ENCODE data around the gene NOP53. TPM values are rescaled to one million over a fixed set of nuclear protein-coding genes. Genes with fewer than 3 reads are reported as not detected.

NOP53 gene
- total and polyA plus RNA-seq, 9 of the 15 experiments (the other 6 are each of a cell fraction or from before 2014, with no cell fraction given) = 6.5 to 274 (median 145) TPM

DNA sequence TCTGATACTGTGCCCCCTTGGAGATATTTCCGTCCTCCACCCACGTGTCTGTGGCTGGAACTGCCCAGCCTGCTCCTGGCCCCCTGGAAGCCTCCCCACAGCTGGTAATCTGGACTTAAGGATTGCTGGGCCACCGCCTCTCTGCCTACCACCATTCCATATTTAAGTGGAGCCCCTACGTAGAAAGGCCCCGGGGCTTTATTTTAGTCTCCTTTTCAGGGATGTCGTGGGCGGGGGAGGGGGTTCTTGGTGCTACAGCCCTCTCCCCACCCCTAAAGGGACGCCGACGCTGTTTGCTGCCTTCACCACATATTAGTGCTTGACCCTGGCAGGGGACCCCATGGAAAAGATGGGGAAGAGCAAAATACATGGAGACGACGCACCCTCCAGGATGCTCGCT is 2.7 kb upstream of the NOP53 start:
- 57% methylated on average over 7 of the region's 13 CpGs for WGBS (ENCODE audit: insufficient coverage, low coverage, missing lambda C conversion rate)
- TF ChIP-seq, protein P1, sequence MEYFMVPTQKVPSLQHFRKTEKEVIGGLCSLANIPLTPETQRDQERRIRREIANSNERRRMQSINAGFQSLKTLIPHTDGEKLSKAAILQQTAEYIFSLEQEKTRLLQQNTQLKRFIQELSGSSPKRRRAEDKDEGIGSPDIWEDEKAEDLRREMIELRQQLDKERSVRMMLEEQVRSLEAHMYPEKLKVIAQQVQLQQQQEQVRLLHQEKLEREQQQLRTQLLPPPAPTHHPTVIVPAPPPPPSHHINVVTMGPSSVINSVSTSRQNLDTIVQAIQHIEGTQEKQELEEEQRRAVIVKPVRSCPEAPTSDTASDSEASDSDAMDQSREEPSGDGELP (CRISPR knock-in tag; IDR thresholded peaks at IDR 0.05; ENCODE audit: borderline replicate concordance) = 0 out of 2 replicates have a peak, but pooled peaks have one; percentile 3
- TF ChIP-seq EGR1 (conservative IDR thresholded peaks at IDR 0.05) (peak; percentile 47; the same call in 1 of the 2 replicates), DMBX1 (CRISPR knock-in tag; IDR thresholded peaks at IDR 0.05; ENCODE audit: borderline replicate concordance) (no peak), NBN (IDR thresholded peaks at IDR 0.05; ENCODE audit: low read depth) (no peak), ZNF143 (CRISPR knock-in tag; IDR thresholded peaks at IDR 0.05) (no peak)
- TF ChIP-seq, protein P2, sequence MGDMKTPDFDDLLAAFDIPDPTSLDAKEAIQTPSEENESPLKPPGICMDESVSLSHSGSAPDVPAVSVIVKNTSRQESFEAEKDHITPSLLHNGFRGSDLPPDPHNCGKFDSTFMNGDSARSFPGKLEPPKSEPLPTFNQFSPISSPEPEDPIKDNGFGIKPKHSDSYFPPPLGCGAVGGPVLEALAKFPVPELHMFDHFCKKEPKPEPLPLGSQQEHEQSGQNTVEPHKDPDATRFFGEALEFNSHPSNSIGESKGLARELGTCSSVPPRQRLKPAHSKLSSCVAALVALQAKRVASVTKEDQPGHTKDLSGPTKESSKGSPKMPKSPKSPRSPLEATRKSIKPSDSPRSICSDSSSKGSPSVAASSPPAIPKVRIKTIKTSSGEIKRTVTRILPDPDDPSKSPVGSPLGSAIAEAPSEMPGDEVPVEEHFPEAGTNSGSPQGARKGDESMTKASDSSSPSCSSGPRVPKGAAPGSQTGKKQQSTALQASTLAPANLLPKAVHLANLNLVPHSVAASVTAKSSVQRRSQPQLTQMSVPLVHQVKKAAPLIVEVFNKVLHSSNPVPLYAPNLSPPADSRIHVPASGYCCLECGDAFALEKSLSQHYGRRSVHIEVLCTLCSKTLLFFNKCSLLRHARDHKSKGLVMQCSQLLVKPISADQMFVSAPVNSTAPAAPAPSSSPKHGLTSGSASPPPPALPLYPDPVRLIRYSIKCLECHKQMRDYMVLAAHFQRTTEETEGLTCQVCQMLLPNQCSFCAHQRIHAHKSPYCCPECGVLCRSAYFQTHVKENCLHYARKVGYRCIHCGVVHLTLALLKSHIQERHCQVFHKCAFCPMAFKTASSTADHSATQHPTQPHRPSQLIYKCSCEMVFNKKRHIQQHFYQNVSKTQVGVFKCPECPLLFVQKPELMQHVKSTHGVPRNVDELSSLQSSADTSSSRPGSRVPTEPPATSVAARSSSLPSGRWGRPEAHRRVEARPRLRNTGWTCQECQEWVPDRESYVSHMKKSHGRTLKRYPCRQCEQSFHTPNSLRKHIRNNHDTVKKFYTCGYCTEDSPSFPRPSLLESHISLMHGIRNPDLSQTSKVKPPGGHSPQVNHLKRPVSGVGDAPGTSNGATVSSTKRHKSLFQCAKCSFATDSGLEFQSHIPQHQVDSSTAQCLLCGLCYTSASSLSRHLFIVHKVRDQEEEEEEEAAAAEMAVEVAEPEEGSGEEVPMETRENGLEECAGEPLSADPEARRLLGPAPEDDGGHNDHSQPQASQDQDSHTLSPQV (IDR thresholded peaks at IDR 0.05) = peak; percentile 6; the same call in 1 of the 2 replicates
- no peaks in the 10 kb centered on the region for H3K9me1 ChIP-seq (ENCODE audit: control insufficient read depth, insufficient read depth, low read length)
- in situ Hi-C loops (cut with MboI) = no loop called here
- H3K4me2 ChIP-seq (ENCODE audit: insufficient read depth, low read length) = peak overlapping the region; percentile 94
- H3K9ac ChIP-seq (ENCODE audit: insufficient read depth in 1 of 2, low read depth in 2 of 2, low read length in 2 of 2) = peak overlapping the region; percentile 82 to 94
- ATAC-seq (no peak), FAIRE-seq (no peak), DNase-seq (ENCODE audit: extremely low read depth in 1 of 4, low spot score in 3 of 4) (peak in 1 of 4 experiments; percentile 42)
- peak overlapping the region; percentile 45; the same call in 1 of the 2 replicates for H3K4me3 ChIP-seq
- H2AFZ ChIP-seq (ENCODE audit: low read depth, low read length) = peak overlapping the region; percentile 99
- POLR2A ChIA-PET = interaction anchor here (0.6 kb wide), 3 partner anchors 10 to 27 kb away, joined by 3 to 4 read pairs (median 3); no protein-coding TSS in a partner anchor
- H3K27me3 ChIP-seq (ENCODE audit: control insufficient read depth in 2 of 2, insufficient read depth in 2 of 2, low read length in 2 of 2) = no peaks in the 10 kb centered on the region
- peak overlapping the region; percentile 93 for H3K27ac ChIP-seq (ENCODE audit: extremely low read depth, low read depth, low read length)
- H3K4me1 ChIP-seq (replicated peaks in 1 of 2; ENCODE audit: control insufficient read depth in 2 of 2, insufficient read depth in 2 of 2, low read length in 2 of 2) = peaks cover 29 to 38% of the 10 kb centered on the region in 2 experiments
- intact Hi-C loops (cut with micrococcal nuclease) = loop anchor here (1.0 kb wide), 1 partner anchor 29 kb away; the partner anchor contains the start of gene EHD2
- H3K79me2 ChIP-seq (ENCODE audit: control insufficient read depth, insufficient read depth, low read length) = peaks cover 26% of the 10 kb centered on the region
- CTCF ChIA-PET (ENCODE audit: low intra/inter-chr PET ratio) = interaction anchor here (1.1 to 2.7 kb wide), 4 partner anchors 30 to 306 kb away, joined by 3 to 37 read pairs (median 8); partner anchors contain the start of gene EHD2
- 0 out of 2 replicates have a peak, but pooled peaks cover 4% of the 10 kb centered on the region for H4K20me1 ChIP-seq (replicated peaks; ENCODE audit: control insufficient read depth, insufficient read depth, low read length)
- H3K9me3 ChIP-seq (replicated peaks; ENCODE audit: control insufficient read depth, insufficient read depth, low read depth, low read length) = no peaks in the 10 kb centered on the region
- no TSS peak for BruUV-seq (replicated peaks)
- peaks cover 32% of the 10 kb centered on the region for H3K36me3 ChIP-seq (ENCODE audit: control insufficient read depth, insufficient read depth, low read length)
